Stimulated activated CD4-positive, alpha-beta T cell treated with anti-CD3 and anti-CD28 coated beads, Interleukin-15, amount 100 ng/mL, for 48 hours (primary cell): Measurements from ENCODE around the gene MYORG.

Source experiments
- DNase-seq, 2 donors: peaks; one replicate each; pipeline ENCODE4 v3.0.0-alpha.2; 2020; ENCODE audit warnings: low read depth in 2 of 2

Gene MYORG

DNA sequence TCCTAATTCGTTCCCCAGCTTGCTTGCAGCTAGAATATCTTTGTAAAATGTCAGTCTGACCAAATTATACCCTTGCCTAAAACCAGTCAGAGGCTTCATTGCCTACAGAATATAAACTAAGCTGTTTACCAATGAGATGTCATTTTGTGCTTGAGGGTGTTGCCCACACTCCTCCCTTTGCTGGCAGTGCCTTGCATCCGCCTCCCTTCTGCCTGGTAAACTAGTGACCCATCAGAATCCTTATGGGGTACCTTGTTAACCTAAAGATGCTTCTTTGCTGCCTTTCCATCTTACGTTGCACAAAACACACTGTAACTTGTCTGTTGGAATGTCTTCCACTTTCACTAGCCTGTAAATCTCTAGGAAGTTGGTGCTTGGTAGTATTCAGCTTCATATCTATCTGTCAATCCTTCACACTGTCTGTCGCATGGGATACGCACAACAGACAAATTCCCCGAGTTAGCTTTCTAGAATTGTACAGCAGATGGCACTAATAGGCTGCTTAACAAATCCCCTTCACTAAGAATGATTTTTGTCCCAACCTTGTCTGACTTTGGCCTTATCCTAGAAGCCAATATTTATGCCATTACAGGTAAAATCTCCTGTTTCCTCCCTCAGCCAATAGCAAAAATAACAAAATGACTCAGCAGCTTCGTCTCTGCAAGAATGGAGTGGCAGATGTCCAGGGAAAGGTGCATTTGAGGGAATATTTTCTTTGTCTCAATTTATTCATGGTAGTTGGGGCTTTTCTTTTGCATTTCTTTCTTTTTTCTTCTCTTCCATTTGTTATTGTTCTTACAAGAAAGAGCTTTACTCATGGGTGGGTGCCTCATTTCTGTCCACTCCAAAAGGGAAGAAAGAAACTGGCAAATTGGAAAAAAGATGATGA is 44.4 kb downstream of the MYORG start:
- no peak for DNase-seq

DNA sequence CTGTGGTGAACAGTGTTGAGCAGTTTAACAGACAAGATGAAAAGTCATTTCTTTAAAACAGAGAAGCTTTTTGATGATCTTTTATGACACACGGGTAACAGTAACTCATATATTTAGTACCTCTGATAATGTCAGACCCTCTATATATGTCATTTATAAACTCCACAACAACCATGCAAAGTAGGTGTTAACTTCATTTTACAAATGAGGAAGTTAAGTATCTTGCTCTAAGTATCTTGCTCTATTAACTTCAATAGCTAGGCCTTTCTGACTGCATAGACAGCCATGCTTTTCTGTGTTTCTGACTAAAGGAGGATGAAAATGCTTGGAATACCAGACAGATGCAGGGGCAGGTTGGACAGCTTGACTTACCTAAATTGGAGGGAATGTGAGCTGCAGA is 45.5 kb downstream of the MYORG start:
- DNase-seq = no peak

DNA sequence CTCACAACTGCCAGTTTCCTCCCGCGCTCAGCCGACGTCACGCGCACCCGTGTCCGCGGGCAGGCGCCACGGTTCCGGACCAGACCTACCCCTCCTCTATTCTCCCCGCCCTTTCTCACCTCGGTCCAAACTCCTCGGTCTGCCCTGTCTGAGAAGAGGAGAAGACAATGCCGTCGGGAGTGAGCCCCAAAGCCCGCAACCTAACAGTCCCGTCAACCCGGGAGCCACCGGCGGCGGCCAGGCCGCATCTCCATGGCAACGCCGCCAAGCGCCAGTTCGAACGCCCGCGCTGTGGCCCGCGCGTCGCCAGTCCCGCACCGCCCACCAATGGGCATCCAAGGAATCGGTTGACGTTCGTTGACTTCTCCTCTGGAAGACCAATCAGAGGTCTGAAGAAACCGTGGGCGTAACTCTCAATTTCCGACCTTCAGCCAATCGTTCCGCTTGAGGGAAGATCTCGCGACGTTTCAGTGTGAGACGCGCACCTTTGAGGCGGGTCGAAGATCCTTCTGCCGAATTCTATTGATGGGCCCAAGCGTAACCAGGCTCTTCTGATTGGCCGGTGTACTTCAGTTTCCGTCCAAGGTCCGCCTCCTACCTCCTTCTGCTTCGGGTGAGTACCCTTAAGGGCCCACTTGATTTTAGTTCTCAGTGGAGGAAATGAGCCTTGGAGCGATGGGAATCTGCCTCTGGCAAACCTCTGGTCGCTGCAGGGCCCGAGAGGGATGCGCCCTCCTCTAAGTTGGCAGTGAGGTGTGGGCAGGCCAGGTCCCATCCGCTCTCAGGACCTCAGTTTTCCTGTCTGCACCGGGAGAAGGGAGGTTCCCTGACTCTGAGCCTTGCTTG is 47.5 kb downstream of the MYORG start, which contains the start of the genes KIF24 and NUDT2:
TSS of gene KIF24 (minus strand) at position 282 of the 846 bp plus-strand sequence. CDS start 17,922 bp downstream, outside the sequence.
TSS of gene NUDT2 (plus strand) at position 583 of the 846 bp plus-strand sequence. CDS start 9,471 bp downstream, outside the sequence.
- peak; percentile 93 to 95 for DNase-seq

DNA sequence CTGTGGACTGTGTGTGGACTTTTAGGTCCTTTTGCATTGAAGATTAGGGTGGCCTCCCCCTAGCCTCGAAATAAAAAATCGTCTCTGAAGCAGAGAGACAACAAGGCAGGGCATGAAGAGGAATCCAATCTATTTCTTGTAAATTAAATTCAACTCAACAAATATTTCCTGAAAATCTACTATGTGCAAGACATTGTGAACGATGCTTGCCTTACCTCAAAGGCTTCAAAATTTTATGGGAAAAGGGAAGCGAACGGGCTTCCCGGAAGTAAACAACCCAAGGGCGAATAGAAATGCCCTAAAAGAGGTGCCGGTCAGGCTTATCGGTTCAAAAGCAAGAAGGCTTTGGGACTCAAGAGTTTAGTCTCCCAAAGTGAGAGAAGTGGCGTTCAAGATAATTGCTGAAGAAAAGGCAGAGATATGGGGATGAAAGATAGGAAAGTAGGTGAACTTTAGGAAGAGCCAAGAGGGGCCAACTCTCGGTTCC is 48.2 kb downstream of the MYORG start:
- DNase-seq = no peak

DNA sequence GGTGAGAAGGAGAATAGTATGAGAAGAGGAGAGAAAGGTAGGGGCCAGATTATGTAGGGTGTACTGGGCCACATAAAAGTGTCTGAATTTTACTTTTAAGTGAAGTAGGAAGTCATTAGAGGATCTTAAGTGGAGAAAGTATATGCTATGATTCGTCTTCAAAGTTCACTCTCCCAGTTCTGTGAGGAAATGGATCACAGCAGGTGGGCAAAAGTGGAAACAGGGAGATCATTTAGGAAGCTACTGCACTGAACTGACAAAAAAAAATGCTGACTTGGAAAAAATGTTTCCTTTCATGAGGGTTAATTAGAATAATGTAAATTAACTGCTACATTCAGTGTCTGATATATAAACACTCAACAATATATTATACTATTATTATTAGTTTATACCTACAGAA is 50.0 kb downstream of the MYORG start:
- DNase-seq = no peak

DNA sequence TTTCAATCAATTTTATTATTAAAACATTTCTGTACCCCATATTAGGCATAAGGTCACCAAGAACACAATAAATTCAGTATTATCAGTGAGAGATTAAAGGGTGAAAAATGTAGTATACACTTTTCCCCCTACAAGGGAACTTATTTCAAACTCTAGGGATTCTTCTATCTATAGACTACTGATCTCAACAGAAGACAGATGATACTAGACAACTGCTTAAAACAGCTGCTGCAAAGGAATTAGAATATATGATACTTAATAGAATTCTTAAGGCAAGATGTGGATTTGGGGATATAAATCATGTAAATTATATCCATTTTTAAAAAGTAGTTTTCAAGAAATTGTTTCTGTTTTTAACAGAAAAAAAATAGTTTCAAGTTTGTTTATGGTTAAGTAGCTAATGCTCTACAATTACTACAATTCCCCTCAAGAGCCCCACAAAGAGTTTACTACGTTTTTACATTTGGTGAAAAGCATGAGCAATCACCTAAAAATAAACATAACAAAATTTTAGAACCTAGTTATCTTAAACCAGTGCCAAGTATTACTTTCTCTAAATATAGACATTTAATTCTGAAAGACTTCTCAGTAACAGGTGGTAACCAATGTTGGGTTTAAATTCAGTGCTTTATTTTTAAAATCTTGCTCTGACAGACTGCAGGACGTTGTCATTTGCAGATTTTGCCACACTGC is 53.7 kb downstream of the MYORG start:
- DNase-seq = no peak

DNA sequence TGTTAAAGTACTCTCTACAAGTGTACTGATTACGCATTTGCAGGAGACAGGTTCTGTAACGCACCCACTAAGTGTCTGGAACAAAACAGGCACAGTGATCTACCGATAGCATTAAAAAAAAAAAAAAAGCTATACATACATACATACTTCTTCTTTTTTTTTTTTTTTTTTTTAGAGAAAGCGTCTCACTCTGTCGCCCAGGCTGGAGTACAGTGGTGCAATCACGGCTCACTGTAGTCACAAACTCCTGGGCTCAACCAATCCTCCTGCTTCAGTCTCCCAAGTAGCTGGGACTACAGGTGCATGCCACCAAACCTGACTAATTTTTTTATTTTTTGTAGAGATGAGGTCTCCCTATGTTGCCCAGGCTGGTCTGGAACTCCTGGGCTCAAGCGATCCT is 55.2 kb downstream of the MYORG start:
- DNase-seq = no peak

DNA sequence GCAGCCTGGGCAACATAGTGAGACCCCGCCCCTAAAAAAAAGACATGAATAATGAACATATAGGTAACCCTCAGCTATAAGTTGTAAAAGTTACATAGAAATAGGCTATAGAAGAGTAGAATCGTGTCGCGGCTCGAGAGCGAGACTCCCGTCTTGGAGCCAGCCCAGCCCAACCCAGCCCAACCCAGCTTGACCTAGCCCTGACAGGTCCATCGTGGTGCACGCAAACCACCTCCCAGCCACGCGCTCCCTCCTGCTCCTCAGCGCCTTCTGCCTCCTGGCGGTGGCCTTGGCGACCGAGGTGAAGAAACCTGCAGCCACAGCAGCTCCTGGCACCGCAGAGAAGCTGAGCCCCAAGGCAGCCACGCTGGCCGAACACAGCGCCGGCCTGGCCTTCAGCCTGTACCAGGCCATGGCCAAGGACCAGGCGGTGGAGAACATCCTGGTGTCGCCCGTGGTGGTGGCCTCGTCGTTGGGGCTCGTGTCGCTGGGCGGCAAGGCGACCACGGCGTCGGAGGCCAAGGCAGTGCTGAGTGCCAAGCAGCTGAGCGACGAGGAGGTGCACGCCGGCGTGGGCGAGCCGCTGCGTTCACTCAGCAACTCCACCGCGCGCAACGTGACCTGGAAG is 58.4 kb downstream of the MYORG start:
- DNase-seq = no peak

DNA sequence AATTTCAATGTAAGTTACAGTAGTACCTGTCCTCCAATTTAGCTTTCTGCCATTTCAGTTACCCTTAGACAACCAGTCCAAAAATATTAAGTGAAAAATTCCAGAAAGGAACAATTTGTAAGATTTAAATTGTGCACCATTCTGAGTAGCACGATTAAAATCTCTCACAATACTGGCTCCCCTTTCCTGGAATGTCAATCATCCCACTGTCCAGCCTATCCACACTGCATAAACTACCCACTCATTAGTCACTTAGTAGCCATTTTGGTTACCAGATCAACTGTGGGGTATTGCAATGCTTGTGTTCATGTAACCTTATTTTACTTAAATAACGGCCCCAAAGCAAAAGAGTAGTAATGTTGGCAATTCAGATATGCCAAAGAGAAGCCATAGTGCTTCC is 59.3 kb downstream of the MYORG start:
- no peak for DNase-seq
